ENCODE data around the gene DBH.

DBH gene

DNA sequence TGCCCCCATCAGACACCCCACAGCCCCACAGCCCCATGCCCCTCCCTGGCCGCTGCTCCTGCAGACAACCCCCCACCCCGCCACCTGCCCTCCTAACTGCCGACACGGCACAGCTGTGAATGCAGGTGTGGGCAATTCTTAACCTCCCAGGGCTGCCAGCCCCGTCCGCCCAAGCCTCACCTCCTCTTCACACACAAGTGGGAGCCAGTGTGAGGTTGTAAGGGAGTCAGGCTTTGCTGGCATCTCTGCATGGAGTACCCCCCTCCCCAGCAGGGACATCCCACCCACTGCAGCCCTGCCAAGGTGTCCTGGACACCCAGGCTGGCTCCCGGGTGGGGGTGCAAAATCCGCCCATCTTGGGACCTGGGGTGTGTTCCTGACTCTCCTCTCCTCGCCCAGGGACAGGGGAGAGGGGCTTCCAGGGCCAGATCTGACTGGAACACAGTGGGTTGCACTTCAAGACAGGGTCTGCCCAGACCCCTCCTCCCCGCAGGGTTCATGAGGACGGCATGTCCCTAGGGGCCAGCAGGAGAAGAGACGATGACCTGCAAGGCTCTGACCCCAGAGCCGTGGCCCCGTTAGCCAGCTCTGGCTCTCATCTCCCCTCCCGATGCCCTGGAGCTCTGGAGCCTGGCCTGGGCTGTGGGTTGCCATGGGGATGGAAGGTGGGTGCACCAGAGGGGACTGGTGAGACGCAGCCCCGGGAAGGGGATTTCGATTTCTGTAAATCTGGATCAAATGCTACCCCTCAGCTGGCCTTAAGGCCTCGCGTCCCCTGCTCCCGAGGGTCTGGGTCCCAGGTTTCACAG is 67.6 kb downstream of the DBH start:
- DNase-seq = no peak

DNA sequence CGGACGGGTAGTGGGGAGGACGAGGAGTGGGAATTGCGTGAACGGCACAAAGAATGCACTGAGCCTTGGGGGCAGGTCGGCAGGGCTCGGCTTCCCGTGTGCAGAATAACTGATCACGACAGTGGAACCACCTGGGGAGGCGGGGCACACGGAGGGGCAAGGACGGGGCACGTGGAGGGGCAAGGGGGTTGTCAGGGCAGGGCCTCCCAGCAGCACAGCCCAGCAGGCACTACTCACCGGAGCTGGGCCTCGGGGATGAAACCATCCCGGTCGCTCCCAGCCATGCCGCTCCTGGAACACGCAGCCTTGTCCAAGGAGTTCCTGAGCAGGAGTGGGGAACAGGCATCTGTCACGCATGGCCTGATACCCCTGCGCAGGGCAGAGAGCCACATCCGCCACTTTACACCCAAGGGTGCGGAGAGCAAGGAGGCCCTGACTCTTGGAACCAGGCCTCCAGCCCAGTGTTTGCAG is 68.6 kb downstream of the DBH start:
- DNase-seq = no peak

DNA sequence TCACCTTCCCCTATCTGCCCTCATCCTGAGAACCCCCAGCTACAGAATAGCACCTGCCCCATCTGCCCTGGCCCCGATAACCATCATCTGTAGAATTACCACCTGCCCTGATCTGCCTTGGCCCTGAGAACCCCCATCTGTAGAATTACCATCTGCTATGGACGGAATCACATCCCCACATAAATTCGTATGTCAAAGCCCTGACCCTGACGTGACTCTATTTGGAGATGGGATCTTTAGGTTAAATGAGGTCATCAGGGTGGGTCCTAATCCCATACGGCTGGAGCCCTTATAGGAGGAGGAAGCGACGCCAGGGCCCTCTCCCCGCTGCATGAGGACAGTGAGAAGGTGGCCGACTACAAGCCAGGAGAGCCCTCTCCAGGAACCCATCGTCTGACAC is 69.4 kb downstream of the DBH start:
- no peak for DNase-seq

DNA sequence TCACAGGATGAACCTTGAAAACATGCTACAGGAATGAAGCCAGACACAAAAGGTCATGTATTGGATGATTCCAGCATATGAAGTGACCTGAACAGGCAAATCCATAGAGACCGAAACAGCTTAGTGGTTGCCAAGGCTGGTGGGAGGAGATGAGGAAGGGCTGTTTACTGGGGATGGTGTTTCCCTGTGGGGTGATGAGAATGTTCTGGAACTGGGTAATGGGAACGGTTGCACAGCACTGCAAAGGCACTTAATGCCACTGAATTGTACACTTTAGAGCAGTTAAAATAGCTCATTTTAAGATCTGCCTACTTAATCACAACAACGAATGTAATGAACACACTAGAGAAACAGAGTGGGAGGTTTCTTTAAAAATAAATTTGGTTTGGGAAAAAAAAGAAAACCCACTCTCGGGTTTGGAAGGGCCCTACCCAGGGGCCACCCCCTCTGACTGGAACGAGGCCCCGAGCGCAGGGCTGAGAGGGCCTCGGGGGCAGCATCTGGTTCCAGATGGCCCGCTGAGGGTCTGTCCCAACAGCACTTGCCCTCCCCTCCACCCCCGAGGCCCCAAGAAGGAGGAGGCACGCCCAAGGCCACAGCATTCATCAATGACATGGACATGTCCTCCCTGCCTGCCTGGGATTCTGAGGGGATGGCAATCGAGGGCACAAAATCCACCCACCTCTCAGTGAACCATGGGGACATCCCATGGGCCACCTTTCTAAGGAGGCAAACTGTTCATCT is 70.3 kb downstream of the DBH start:
- no peak for DNase-seq

DNA sequence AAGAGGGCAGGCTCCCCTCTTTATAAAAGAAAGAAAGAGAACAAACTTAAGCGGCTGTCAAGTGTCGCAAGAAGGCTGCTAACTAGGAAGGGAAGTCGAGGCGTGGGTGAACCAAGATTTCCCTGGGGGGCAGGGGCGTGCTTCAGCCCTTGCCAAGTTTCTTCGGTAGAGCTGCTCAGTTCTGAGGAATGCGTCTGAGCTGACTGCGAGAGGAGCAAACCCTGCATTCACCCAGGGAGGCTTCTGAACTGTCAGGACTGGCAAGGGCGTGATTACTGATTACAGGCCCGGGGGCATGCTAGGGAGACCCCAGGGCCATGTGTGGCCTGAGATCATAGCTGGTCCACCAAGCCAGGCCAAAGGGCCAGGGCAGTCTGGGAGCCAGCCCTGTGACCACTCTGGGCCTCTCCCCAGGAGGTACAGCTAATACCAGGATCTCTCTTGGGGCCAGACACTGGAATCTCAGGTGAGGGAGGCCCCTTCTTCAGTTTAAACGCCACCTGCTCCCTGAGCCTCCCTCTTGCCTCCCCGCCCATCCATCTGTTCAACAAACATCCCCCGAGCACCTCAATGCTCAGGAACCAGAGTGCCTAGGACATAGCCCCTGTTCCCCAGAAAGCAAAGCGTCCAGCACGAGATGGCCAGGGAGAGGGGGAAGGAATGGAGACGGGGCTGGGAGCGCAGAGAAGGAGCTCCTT is 71.1 kb downstream of the DBH start:
- peak; percentile 53 to 60 for DNase-seq

DNA sequence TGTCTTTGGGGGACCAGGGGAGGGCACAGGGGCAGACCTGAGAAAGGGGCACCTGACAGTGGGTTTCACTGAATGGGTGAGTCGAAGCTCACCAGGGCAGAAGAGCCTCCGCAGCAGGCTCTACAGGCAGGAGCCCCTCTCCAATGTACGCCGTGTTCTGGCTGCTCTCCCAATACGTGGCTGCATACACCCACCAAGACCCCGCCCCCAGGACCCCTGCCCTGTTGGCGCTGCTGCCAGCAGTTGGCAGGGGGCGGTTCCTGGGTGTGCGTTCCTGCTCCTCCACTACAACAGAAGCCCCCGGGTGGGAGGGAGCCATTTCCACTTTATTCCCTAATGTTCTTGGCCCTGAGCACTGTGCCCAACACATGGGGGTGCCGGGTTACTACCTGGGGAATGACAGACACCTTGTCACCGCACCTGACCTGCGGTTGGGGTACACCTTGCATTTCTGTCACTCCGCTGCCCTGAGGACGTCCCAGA is 71.6 kb downstream of the DBH start:
- no peak for DNase-seq

GRCh38 chr9:133708246-133709014 is 72.3 kb downstream of the DBH start:
- DNase-seq = no peak
